Gastrocnemius medialis (tissue), 4 donors: ENCODE measurements around the gene SSTR3.

Experiments used
- POLR2A ChIP-seq, 2 donors: fragments of 450-650 bp; IDR thresholded peaks; one replicate each; pipeline ENCODE4 v1.6.1; 2017; ENCODE audit warnings: antibody characterized with exemption in 2 of 2, mild to moderate bottlenecking in 2 of 2, moderate library complexity in 2 of 2
- TF ChIP-seq, protein P1 (sequence below), 5 experiments: fragments of 450-650 bp in 3 of 5; fragments of 200-600 bp in 2 of 5; sonication (generic) in 2 of 5; IDR thresholded peaks in 4 of 5; conservative IDR thresholded peaks in 1 of 5; 1 replicate in 4 of 5; 2 replicates in 1 of 5; pipeline ENCODE4 v1.5.1; 2016 to 2019; ENCODE audit warnings: antibody characterized with exemption in 5 of 5, mild to moderate bottlenecking in 3 of 5, moderate library complexity in 3 of 5

DNA sequence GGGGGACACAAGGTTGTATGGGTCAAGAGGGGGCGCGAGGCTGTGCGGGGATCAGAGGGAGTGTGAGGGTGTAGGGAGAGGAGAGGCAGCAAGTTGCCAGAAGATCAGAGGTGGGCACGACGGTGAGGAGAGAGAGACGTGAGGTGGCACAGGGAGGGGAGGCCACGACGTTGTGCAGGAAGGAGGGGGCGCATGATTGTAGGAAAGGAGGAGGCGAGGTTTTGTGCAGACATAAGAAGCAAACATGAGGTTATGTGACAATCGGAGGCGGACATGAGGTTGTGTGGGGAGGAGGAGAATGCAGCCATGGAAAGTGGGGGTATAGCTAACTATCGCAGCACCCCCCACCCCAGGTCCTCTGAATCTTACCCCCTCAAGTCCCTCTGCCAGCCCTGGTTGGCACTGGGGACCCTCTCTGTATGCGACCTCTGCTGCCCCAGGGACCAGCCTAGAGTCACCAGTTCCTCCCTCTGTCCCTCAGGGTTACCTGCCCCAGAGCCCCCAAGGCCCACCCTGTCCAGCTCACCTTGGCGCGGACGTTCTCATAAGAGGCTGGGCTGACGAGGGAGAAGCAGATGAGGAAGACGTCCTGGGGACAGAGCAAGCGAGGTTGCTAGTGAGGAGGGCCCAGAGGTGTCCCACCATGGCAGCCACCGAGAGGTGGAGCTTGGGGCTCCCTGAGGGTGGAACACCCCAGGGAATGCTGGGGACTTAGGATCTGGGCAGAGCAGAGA lies 19.3 kb upstream of the SSTR3 start:
- TF ChIP-seq, protein P1, sequence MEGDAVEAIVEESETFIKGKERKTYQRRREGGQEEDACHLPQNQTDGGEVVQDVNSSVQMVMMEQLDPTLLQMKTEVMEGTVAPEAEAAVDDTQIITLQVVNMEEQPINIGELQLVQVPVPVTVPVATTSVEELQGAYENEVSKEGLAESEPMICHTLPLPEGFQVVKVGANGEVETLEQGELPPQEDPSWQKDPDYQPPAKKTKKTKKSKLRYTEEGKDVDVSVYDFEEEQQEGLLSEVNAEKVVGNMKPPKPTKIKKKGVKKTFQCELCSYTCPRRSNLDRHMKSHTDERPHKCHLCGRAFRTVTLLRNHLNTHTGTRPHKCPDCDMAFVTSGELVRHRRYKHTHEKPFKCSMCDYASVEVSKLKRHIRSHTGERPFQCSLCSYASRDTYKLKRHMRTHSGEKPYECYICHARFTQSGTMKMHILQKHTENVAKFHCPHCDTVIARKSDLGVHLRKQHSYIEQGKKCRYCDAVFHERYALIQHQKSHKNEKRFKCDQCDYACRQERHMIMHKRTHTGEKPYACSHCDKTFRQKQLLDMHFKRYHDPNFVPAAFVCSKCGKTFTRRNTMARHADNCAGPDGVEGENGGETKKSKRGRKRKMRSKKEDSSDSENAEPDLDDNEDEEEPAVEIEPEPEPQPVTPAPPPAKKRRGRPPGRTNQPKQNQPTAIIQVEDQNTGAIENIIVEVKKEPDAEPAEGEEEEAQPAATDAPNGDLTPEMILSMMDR (IDR thresholded peaks at IDR 0.05 in 4 of 5, conservative IDR thresholded peaks at IDR 0.05 in 1 of 5) = no peak
- TF ChIP-seq POLR2A (IDR thresholded peaks at IDR 0.05) = no peak
